Activated naive CD4-positive, alpha-beta T cell treated with Interleukin-2 at 50 U/mL for 16 hours (primary cell): ENCODE results near the gene TRIP11.
"Not testable (repeated sequence)": the region's sequence is repeated elsewhere in the genome, so short reads cannot be mapped to it uniquely, and the experiment has no call there.

Experiments
- DNase-seq: peaks from one replicate; pipeline ENCODE4 v3.0.0-alpha.2; 2020

Gene TRIP11

DNA sequence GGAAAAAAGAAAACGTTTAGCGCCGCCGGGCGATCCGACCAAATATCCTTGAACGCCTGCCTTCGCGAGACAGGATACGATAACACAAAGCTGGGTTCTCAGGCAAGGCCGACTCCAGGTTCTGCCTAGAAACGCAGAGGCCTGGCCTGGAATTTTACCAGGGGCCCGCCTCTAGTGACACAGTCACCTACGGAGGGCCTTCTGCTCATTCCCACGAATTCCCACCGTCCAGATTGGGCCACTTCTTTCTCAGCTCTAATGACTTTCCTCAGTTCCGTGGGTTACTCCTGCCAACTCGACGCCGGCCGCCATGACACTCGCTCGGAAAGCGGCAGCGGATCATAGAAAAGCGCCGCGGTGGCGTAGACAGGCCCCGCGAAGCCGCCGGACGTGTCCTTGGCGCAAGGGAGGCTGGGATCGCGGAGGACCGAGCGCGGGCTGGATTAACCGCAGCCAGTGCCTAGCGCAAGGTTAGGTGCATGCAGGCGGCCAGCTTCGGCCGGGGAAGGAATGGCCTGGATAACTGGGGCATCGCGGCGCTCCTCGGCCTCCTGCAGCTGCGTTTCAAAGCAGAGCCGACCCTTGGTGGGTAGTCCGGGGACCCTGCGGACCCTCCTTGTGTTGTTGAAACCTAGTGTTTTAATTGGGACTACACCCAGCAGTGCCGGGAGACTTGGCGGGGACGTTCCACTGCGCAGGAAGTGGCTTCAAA is at the start of gene TRIP11:
TRIP11 (minus strand) TSS at position 341 of the 712 bp plus-strand sequence. CDS start 374 bp downstream, outside the sequence.
- DNase-seq, result peak; percentile 96

DNA sequence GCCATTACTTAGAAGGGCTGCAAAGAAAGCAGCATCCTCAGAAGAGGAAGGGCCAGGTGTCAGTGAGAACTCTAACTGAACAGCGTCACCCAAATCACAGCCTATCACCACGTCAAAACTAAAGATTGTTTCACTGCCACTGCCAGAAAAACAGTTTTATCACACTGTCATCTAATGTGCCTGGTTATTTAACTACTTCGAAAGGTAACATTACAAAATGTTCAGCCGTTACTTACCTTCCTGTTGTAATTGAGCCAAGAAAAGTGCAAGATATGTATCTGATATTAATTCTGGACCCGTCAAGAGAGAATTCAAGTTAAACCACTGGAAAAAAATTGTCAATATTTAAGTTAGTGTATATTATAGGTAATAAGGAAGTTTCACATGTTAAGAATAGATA is 48.6 kb upstream of the TRIP11 start:
- no peak for DNase-seq

DNA sequence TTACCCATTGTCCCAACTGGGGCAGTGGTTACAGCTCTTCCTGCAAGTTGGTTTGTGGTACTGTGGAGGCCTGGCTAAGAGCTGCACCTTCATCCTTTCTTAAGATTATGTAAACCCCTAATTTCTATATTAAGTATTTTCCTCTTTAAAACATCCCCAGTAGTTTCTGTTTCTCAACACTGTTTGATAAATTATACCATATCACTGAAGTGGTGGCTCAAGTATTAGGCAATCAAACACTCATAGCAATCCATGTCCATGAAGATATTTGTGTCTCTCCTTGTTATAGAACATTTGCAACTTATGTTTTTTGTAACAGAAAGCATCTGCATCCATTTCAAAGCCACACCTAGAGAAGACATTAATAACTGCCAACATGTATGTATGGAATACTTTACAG is 34.7 kb upstream of the TRIP11 start:
- DNase-seq, result no peak

DNA sequence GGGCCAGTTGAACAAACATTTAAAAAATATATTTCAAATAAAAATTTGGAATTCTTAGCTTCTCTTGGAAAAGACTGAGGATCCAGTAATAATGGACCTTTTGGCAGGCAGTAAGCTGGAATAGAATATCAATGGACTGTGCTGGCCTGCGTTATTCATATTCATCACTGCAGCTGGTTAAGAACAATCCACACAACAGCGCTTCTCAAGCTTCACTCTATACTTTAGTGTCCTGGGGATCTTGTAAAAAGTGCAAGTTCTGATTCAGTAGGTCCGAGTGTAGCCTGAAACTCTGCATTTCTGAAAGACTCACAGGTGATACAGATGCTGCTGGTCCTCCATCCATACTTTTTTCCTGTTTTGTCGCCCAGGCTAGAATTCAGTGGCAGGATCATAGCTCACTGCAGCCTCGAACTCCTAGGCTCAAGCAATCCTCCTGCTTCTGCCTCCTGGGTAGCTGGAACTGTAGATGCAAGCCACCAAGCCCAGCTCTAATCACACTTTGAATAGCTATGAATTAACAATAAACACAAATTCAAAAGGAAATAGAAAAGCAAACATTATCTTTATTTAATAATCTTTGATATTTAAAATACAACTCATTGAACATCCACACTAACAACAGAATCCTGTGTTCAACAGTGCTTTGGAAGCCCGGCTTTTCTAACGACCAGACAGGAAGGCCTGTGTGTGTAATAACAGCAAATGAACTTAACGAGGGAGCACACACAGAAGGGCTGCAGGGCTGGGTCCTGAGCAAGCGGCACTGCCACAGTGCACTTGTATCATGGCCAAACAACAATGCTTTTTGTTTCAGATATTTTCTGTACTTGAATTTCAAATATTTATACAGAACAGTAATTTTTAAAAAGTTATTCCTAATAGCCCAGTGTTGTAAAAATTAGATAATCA is 18.4 kb upstream of the TRIP11 start:
- no peak for DNase-seq

DNA sequence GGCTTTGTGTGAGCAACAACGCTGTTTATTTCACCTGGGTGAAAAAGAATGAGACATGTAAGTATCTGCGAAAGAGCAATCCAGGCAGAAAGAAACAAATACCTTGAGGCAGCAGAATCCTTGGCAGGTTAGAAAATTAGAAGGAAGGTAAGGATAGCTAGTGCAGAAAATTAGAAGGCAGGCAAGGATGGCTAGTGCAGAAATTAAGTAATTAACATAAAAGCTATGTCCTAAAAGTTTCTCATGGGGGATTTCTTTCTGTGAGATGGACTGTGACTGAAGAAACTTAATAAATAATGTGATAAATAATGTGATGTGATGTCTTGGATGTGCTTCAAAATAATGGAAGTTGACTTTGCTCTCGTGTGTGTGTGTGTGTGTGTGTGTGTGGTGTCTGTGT is 9.9 kb upstream of the TRIP11 start:
- DNase-seq, result no peak

DNA sequence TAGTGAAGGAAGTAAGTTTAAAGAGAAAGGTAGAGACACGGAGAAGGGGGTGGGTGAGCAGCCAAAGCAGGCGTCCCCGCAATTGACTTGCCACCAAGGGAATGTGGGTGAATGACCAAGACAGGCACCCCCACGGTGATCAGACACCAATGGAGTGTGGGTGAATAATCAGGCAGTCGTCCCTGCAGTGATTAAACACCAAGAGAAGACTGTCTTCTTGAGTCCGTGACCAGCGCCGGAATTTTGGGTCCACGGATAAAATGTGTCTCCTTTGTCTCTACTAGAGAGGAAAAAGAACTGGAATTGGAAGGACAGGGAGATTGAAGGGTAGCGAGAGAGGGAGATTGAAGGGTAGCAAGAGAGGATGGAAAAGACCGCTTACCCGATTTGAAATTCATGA is 9.4 kb upstream of the TRIP11 start:
- DNase-seq, result not testable (repeated sequence)

DNA sequence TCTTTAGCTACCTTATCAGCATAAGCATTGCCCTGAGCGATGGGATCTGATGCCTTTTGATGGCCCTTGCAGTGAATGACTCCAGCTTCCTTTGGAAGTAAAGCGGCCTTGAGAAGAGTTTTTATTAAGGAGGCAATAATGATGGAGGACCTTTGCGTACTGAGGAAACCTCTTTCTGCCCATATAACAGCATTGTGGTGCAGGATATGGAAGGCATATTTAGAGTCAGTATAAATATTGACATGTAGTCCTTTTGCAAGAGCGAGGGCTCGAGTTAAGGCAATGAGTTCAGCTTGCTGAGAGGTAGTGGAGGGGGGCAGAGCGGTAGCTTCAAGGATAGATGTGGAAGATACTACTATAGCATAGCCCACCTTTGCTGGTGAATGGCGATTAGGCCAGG is 6.0 kb upstream of the TRIP11 start:
- not testable (repeated sequence) for DNase-seq

DNA sequence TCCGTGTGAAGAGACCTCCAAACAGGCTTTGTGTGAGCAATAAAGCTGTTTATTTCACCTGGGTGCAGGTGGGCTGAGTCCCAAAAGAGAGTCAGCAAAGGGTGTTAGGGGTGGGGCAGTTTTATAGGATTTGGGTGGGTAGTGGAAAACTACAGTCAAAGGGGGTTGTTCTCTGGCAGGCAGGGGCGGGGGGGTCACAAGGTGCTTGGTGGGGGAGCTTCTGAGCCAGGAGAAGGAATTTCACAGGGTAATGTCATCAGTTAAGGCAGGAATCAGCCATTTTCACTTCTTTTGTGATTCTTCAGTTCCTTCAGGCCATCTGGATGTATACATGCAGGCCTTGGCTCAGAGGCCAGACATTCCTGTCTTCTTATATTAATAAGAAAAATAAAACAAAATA is 1.9 kb upstream of the TRIP11 start:
- DNase-seq, result not testable (repeated sequence)

DNA sequence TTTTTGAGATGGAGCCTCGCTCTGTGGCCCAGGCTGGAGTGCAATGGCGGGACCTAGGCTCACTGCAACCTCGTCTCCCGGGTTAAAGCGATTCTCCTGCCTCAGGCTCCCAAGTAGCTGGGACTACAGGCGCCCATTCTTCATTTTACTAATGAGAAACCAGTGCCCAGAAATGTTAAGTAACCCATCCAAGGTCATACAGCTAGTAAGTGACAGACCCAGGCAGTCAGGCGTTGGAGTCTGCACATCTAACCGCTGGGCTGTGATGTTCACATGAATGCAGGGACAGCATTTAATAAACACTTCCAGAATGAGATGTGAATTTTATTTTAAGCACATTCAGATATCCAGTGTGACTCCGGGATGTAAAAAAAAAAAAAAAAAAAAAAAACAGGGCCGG is 1.3 kb upstream of the TRIP11 start:
- no peak for DNase-seq

DNA sequence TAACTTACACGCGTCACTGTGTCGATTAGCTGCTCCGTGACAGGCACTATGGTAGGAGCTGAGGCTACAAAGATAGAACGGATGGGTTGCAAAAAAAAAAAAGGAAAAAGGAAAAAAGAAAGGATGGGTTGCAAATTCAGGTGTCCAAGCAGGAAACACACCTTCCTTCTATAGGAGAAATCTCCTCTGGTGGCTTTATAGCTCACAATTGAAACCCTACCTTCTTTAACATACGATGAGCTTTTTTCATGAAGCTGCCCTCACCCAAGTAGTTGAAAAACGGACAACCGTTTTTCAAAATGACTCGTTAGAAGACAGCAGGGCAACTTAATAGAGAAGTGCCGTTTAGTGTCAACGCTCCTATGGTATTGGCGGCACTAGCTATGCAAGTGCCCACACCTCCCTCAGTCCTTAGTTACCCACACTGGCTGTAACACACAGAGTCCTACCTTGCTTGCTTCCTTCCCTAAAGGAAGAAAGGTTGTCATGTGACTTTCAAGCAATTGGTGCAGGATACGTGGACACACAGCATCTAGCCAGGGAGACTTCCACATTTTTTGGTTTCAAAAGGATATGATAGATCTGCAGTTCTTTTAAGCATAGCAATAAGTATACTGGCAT is 682 bp upstream of the TRIP11 start:
- no peak for DNase-seq

DNA sequence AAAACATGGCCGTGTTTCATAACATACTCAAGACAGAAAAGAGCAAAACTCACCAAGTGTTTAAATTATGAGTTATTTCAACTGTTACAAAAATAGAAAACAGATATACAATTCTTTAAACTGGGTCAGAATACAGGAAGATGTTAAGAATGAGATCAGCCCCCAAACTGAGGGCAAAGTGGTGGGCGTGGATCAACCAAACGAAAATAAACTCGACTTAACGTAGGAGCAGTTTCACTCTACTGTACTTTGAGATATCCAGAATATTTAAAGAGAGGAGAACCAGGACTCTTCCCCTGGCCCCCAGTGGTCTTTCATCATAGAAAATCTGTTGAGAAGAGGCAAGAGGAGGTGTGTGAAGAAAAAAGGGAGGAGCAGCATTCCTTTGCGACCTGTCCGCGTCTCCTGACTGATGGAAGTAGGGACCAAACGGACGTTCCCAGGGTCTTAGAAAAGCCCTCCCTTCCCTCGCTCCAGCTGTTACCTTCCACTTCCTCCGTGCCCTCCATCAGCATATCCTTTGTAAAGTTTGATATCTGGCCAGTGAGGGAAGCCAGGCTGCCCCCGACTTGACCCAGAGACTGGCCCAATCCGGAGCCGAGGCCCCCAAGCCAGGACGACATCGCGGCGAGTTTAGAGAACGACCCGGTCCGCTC is 668 bp downstream of the TRIP11 start:
- DNase-seq, result peak; percentile 40

DNA sequence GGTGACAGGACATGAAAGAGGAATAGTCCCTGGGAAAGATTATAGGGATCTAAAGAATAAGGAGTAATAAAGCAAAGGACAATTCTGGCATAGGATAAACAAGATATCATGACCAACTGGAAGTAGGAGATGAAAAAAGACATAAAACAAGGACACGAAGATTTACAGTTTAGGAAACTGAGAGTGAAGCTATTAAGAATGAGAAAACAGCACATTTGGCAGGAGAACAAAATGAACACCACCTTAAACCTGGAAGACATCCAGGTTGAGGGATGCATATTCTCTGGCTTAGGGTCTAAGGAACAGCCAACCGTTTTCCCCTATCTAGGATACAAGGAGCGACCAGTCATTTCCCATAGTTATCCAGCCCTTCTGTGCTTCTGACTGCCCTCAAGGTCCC is 1.9 kb downstream of the TRIP11 start:
- DNase-seq, result no peak

DNA sequence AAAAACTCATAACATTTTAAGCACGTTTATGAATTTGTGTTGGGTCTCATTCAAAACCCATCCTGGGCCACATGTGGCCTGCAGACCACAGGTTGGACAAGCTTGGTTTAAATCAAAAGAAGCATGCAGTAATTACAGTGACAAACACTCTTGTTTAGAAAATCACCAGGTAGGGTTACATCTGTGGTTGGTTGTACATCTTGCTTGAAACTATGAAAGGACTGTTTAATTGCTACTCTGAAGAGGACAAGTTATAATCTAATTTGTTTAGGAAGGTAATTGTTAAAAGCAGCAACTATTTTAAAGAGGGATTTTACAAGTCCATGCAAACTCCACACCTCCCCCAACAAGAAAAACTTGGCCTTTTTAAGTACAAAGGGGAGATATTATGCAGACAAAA is 4.0 kb downstream of the TRIP11 start:
- no peak for DNase-seq

DNA sequence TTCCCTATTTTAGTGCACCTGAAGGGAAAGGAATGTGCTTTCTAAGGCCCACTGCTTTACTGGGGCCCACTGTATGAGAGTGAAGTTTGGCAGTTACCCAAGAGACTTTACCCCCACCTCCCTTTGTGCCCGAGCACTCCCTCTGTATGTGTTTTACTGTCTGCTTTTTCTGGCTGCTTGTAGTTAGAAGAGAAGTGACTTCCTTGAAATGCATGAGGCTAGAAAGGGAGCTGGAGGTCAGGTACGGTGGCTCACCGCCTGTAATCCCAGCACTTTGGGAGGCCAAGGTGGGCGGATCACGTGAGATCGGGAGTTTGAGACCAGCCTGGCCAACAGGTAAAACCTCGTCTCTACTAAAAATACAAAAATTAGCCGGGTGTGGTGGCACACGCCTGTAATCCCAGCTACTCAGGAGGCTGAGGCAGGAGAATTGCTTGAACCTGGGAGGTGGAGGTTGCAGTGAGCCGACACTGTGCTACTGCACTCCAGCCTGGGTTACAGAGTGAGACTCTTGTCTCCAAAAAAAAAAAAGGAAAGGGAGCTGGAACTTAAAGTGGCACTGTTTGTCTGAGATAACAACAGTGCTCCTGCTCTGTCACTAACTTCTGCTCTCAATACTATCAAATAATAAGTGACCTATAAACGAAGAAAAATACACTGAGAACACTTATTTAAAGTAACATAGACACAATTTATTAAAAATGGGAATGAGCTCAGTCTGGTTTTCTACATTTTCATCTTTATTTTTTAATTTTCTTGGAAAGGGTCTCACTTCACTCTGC is 5.8 kb downstream of the TRIP11 start:
- DNase-seq, result no peak

DNA sequence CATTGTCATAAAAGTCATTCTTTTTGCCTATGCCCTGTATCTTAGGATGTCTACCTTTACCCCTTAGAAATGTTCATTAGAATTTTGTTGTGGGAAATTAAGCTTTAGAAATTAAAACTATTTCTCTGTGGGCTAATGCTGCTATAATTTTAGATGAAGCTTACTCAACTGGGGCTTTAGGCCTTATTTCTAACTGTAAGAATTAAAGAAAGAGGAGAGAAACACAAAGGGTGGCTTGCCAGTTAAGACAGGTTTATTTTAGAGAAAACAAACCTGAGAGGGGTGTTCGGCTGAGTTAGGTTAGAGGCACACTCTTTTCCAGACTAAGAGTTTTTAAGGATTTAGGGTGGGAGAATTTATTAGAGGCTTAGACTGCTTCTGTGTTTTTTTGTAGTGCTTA is 6.4 kb downstream of the TRIP11 start:
- DNase-seq, result no peak

DNA sequence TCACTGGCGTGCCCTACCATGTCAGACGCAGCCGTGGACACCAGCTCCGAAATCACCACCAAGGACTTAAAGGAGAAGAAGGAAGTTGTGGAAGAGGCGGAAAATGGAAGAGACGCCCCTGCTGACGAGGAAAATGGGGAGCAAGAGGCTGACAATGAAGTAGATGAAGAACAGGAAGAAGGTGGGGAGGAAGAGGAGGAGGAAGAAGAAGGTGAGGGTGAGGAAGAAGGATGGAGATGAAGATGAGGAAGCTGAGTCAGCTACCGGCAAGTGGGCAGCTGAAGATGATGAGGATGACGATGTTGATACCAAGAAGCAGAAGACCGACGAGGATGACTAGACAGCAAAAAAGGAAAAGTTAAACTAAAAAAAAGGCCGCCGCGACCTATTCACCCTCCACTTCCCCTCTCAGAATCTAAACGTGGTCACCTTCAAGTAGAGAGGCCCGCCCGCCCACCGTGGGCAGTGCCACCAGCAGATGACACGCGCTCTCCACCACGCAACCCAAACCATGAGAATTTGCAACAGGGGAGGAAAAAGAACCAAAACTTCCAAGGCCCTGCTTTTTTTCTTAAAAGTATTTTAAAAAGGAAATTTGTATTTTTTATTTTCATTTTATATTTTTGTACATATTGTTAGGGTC is 13.2 kb downstream of the TRIP11 start:
- DNase-seq, result peak; percentile 16

DNA sequence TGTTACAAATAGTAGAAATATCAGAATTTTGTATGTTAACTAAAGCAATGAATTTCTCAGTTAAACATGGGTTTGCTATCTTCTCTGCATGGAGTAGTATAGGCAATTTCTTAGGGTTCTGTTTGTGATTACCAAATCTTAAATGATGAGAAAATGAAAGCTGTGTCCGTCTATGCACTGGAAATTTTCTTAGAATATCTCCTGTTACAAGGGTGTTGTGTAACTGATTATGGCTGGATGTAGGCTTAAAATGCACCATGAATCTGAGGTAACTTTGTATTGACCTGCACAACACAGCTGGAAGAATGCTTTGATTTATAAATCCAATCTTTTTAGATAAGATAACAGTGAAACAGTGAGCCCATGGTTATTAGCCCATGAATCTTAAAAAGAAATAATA is 17.8 kb downstream of the TRIP11 start:
- no peak for DNase-seq

DNA sequence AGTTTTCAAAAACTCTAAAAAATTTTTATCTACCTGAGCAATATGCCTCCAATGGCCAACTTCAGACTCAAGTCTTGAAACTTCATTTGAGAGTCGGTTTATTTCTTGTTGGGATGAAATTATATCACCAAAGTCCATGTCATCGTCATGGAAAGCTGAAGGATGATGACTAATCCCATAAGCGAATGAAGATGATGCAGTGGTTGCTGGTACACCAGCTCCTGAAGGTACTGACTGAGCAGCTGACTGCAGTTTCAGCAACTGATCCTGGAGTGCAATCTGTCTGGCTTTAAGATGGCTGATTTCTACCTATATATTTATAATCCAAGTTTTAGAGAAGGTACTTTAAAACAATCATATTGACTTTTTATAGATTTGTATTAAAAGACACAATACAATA is 18.3 kb downstream of the TRIP11 start:
- no peak for DNase-seq

DNA sequence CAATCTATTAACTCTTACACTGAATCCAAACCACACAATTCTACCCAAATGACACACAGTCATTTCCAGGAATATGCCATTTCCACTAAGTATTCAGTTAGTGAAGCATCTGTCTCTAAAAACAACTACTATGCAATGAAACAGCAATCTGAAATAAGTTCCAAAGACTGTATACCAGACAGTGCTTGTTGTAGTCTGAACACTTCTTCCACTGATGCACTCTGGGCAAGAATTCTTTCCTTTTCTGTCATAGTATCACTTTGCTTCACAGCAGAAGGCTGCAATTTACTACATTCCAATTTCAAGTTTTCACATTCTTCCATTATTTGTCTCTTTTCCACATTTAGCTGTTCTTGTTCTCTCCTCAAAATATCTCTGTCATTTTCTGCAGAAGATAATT is 25.8 kb downstream of the TRIP11 start:
- DNase-seq, result no peak

DNA sequence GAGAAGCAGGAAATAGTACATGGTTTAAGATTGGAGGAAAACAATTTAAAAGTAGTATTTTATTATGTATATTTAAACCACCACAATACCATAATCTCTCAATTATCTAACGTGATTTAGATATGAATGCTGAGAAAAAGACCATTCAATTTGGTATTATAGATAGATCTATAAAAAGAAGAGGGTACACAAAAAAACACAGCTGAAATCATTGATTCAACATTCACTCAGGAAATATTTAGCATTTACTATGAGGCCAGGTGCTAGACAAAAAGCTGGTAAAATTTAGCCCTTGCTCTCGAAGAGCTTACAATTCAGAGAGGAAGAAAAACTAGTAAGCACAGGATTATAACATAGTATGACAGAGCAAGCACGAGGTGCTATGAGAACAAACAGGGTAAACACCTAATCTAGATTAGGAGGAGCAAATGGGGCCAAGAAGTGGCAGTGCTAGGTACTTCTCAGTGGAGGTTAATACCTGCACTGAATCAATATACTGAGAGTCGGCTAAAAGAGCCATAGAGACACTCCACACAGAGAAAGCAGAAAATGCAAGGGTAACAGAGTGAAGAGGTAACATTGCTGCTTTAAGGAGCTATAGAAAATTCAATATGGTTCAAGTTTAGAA is 27.6 kb downstream of the TRIP11 start:
- DNase-seq, result no peak

DNA sequence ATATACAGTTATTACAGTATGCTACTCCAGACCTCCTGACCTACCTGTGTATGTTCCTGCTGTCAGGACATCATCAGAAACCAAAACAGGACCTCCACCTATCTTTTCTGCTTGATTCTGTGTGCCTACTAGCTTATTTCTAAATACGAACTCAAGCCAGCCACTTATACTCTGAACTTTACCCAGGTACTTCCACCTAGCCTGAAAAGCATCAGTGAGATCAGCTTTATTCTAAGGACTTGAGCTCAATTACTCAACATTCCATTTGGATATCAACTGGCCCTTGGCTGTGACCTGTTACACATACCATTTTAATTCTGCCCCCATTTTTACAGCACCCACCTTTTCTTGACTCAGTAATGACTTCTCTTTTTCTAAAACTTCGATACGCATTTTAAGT is 29.2 kb downstream of the TRIP11 start:
- no peak for DNase-seq
